Pulmonary artery endothelial cell (primary cell): ENCODE data around the gene STAMBPL1. TPM values are rescaled to one million over a fixed set of nuclear protein-coding genes. Genes with fewer than 3 reads are reported as not detected.

ENCODE experiments used
- DNase-seq: peaks from one replicate; pipeline ENCODE4 v3.0.0-alpha.2; 2011; ENCODE audit warnings: low read depth, low spot score
- total RNA-seq: library from RNA; depleted of rRNA; stranded (reverse); fragments of >200 nt; gene quantifications from 2 replicates; pipeline ENCODE4 v1.2.3, GENCODE V29; 2014

Gene STAMBPL1
- total RNA-seq, 1 donor from 2014 or later, result 1.6 TPM

DNA sequence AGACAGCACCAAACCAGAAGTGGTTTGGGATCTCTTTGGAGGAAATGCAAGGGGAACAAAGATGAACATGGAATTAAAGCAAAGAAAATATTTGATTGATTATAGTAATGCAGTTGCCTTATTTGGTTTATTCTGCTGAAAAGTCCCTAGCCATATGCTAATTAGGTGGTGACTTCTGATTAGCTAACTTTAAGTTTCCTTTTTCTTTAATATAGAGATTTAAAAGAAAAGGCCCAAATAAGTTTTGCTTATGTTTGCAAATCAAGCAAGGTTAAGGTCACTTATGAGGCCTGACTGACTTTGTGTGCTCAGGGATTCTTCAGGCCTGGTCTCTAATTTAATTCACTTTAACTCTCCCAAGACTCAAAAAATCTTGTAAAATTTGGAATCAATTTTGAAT is 22.2 kb upstream of the STAMBPL1 start:
- no peak for DNase-seq

DNA sequence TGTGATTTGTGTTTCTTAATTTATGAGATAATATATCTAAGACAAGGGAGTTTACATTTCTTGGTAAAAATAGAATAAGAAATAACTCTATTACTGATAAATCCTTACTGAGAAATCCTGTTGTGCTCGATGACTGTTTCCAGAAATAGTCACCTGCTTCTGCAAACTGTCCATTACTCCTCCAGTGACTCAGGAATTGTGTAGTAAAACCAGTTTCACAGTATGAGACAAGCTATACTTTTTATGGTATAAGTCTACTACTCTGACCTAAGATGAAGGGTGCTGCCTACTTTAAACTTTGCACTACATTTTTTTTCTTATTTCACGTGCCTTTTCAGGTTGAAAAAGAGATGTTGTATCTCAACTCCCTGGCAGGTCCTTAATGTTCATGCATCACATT is 21.6 kb upstream of the STAMBPL1 start:
- no peak for DNase-seq

DNA sequence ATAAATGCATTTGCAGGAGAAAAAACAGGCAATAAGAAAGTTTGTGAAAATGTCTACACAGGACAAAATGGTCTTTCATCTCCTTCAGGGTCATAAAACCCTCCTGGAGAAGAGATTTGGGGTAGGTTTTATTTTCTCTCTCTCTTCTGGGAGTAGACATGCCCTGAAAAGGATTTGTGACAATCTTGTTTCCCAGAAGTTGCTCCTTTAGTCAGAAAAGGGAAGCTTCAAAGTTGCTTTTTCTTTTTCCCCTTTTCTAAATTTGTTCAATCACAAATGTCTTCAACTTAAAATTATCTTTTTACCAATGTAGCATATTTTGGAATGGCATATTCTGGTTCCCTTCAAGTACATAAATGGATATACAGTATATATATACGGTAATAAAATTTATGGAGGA is 19.0 kb upstream of the STAMBPL1 start:
- DNase-seq, result no peak

DNA sequence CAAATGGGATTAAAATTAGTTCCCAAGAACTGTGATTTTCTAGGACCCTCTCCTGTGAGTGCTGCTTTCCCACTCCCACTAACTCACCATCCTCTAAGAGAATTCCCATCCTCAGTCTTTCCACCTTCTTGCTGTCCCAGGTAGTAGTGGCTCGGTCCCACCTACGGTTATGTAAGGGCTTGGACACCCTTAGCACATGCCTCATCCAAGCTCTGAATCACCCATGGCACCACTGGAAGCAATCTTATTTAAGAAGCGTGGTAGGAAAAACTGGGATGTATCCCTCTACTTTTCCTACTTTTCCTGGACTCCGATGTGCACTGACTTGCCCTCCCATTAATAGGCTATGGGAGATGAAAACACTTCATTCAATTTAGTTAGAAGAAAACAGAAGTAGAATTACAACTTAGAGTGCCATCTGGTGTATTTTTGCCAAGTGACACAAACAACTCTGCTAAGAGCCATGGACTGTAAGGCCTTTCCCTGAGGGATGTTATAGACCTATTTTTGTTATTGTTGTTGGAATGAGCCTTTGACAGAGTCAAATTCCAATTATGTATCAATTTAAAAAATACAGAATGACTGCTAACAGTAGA is 14.7 kb upstream of the STAMBPL1 start:
- DNase-seq, result no peak

DNA sequence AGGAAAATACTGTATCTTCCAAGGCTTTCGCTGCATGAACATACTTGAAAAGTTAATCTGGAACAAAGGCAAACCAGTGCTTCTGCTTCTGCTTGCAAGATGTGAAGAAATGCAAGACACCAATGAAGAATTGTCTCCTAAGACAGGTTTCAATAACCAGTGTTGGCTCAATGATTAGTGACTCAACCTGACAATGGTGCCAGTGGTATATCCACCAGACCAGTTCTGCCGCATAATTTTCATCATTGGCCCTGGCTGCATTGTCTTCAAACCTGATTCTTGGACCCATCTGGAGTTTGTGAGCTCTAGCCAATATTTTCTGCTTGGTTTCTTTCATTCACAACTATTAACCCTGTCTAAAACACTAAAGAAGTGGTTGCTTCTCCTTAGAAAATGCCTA is 13.6 kb upstream of the STAMBPL1 start:
- no peak for DNase-seq

DNA sequence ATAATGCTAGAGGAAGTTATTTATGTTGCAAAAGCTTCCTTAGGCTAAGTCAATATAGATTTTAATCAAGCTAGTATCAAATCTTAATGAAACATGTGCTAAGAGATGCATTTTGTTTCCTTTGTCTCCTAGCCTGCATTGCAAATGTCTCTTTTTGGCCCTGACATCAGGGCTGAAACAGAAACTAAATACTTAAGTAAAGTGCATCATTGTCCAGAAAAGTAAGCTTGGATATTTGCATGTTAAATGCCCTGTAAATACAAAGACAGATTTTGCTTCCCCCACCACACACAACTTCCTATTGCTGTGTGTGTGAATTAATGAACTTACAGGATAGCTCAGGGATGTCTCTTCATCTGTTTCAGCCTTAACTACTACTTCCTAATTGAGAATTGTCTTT is 10.0 kb upstream of the STAMBPL1 start:
- DNase-seq, result no peak

DNA sequence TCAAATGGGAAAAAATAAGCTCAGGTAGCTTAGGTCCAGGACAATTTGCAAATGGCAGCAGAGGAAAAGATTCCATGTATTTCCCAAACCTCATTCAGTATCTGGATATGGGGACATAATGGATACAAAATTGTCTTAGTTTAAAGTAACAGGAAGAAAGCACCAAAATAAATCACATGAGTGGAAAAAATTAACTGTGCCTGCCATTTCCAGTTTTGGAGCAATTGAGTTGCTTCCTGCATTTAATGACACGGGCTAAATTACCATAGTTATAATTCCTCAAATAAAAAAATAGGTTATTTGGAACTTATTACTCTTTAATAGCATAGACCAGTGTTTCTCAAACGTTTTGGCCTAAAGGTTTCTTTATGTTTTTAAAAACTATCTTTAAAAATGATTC is 6.3 kb upstream of the STAMBPL1 start:
- DNase-seq, result no peak

DNA sequence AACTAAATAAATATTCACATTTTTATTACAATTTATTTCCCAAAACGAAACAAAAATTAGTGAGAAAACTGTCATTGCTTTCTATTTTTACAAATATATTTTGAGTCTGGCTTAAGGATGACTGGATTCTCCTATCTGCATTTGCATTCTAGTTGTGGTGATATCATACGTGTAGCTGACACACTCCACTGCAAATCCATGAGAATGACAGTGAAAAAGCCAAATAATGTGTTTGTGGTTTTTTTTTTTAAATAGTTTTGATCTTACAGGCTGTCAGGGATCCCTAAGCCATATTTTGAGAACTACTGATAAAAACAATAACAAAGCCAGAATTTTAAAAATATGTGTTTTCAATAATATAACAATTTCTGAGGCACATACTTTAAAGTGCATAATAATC is 5.8 kb upstream of the STAMBPL1 start:
- no peak for DNase-seq

DNA sequence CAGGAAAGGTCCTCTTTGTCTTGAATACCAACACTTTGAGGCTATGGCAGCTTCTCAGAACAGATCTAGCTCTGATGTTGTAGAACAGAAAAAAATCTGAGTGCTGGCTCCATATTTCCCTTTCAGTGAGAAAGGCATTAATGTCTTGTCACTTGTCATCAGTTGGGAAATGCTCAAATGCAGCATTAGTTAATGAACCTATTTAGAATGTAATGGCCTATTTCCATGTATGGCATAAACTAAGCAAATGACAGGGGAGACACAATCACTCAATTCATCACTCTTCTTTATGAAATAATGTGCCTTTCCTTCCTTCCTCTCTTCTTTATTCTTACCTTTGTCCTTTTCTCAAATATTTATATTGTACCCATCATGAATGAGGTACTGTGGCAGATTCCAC is 5.0 kb upstream of the STAMBPL1 start:
- DNase-seq, result no peak

DNA sequence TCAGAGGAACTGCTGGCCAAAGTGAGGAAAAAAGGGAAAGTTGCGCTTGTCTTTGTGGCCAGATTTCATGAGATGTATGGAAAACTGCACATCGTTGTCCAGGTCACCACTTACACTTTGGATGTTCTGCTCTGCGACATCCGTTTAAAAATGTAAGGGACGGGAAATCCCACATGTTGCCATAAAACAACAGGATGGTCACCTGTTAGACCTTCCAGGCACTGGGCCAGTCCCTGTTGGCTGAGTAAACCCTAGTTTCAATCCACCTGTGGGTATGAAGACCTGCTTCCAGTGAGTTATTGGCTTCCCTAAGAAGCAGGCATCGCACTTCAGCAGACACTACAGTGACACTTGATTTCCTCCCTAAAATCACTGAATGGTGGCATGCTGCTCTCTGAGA is 2.7 kb upstream of the STAMBPL1 start:
- no peak for DNase-seq

DNA sequence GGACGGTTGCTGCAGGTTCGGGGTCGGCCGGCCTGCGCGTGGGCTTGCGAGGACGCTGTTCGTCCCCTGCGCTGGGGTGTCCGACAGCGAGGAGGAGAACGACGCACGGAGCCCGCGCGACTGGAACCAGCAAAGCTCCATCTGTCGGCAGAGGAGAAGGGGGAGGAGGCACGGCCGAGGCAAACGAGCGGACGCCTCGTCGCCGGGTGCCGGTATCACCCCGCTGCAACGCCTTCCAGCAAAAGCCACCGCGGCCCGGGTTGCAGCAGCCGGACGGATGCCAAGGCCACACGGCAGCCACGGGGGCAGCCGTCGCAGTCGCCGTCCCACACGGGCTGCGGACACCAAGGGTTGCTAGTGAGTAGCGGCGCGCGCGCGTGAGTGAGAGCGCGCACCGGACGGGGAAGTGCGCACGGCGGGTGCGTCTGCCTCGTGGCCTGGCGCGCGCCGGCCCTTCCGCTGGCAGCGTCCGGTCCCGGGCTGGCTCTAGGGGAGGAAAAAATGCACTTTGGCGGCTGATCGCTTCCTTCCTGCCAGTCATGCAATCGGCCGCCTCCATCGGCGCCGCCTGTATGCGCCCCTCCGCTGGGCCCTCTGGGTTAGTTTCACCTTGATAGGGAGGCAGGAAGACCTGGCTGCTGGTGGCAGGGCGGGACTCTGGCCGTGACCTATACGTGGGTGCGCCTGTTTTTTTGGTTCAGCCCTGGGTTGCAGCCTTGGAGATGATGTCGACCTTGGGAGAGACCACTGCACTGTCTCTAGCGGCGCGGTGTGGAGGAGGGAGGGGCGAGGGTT is 434 bp downstream of the STAMBPL1 start:
- peak; percentile 50 for DNase-seq

DNA sequence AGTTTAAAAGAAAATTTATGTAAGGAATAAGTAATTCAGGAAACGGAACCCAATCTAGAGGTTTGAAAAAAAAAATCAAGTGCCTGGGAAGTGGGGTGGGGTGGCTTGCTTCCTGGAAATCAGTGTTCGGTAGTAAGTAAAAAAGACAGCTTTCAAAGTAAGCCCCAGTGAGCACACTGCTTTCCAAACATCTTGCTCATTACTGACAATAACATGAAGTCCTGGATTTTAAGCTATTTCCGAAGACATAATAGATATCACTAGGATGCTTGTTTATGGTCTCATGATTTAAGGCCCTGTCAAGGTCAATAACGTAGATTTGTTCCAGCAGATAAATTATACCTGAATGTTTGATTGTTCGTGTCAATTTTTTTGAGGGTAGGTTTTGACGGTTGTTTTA is 1.3 kb downstream of the STAMBPL1 start:
- DNase-seq, result no peak

DNA sequence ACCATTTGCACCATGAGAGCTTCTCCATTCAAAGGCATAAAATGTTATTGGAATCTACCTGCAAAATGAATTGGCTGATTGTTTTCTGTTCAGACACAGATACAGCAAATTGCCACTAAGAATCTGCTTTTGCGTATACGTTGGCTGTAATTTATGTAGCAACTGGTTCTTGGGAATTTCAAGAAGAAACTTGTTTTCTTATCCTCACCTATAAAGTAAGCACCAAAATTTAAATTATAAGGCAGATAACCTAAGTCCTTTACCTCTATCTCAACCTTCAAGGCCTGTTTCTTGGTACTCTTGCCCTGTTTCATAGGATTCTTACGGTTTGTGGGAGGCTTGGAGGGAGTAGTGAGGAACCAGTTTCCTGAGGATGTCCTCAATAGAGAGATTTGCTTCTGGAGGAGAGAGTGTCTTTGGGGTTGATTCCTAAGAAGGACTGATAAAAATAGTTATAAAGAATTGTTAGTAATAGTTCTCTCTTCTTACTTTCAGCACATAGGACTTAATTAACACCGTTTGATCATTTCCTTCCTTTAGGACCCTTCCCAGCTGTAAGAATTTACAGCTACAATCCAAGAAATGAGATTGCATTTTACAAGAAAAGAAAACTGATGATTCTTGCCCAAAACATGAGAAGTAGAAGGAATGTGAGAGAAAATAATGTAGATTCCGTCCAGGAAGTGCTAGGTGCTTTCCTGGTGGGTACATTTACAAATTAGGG is 2.0 kb downstream of the STAMBPL1 start:
- DNase-seq, result no peak

DNA sequence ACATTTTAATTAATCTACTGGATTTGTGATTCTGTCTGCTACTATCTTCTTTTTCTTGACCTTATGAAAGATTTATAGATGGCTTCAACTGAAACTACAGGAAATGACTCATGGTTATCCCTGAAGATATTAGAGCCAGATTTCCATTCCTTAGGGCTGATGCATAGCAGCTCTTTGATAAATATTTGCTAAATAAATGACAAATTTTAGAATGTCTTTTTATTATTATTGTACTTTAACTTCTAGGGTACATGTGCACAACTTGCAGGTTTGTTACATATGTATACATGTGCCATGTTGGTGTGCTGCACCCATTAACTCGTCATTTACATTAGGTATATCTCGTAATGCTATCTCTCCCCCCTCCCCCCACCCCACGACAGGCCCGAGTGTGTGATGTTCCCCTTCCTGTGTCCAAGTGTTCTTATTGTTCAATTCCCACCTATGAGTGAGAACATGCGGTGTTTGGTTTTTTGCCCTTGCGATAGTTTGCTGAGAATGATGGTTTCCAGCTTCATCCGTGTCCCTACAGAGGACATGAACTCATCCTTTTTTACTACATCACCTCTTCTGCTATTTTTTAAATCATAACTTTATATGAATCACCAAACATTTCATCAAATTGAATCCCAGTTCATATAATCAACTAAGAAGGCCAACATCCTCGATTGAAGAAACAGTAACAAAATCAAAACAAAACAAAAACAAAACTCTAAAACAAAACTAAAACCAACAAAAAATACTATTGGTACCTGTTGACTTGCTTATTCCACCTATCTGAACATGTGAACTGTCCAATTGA is 2.8 kb downstream of the STAMBPL1 start:
- peak; percentile 26 for DNase-seq

DNA sequence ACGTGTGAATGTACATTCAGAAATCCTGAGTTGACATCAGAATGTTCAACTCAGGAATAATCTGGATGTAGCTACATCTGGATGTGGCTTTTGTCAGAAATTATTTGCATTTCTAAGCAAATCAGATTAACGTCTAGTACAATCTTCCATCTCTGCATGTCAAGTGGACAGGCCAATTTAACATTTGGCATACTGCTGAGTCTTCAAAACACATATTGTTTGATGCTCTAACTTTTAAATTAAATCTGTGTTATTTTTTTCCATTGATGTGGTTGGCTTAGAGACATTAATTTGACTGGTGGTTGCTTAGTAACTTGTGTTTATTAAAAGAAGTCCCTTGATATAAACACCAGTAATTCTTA is 3.4 kb downstream of the STAMBPL1 start:
- DNase-seq, result no peak

DNA sequence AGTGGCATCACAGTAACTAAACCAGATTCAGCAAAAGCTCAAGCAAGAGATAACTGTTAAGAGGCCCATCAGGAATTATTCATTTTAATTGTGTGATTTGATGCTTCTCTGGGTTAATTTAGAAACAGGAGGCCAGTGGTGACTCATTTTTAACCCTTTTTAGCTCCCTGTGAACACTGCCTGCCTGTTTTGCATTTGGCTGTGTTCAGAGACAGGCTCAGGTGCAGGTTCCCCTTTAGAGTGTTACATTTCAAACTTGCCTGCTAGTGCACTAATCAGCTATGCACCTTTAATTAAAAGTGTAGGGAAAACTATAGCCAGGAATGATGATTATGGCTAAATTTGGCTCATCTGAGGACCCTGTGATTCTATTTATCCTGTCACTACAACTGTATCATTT is 6.5 kb downstream of the STAMBPL1 start:
- no peak for DNase-seq

DNA sequence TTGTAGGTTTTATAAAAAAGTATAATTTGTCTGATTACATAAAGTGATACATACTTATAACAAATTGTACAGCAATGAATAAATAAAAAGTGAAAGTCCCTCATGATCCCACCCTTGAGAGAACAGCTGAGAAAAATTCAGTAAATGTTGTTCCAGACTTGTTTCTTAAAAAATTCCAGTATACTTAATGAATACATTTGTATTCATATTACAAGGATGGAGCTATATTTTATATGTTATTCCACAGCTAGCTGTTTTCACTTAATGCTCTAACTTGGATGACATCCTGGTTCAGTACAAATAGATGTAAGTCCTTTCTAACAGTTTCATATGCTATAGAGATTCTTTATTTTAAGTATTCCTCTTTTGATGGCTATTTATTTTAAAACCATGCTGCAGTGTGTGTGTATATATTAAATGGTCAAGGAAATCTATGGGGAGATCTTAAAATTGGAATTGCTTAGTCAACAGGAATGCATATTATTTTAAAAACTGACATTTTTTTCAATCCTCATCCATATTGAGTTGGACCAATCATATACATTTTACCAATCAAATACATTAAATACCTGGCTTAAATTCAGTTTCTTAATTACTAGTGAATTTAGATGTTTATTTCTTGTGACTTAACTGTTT is 8.9 kb downstream of the STAMBPL1 start:
- DNase-seq, result no peak

DNA sequence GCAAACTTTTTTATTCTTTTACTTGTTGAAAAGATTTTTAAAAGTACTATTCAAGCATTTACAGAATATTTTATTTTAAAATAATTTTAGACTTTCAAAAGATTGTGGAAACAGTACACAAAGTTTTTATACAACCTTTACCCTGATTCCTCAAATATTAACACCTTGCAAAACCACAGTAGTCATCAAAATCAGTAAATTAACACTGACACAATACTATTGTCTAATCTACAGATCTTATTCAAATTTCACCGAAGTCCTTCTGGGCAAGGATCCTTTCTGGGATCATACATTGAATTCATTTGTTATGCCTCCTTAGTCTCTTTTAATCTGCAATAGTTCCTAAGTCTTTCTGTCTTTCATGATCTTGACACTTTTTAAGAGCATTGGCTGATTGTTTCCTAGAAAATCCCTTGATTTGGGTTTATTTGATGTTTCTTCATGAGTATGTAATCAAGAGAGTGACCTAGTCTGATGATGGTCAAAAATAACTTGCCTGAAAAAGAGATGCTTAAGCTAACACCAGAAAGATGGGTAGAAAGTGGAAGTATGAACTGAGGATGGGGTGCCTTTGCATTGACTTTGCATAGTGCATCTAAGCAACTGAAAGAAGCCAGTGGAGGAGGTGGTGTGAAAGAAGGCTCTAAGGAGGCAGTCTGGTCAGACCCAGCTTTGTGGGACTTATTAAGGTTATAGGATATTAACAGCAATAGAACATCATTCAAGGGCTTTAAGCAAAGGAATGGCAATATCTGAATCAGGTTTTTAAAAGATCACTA is 9.7 kb downstream of the STAMBPL1 start:
- DNase-seq, result no peak

DNA sequence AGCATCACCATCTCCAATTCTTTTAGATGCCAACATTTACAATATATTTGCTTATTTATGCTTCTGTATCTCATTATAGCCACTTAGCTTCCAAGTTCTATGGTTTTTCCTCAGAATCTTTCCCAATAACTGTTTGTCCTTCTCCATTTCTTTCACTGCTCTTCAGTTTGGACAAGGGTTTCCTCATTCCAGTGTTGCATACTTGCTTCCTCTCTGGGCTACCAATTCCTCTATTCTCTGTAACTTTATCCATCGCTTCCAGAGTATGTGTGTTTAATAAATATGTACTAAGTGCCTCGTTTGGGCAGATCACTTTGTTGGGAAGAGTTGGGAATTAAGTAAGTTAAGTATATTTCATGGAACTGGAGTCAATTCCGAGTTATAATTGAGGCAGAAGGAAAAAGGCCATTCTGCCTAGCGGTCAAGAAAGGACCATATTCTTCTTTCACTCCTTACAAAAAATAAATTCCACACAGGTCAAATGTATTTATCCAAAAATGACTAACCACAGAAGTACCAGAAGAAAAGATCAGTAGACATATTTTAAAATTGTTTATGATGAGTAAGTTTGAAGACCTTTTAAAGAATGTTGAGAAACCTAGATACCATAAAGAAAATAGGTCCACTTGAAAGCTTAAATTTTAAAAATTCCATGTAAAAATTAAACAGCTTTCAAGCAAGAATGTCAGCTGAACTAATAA is 10.8 kb downstream of the STAMBPL1 start:
- no peak for DNase-seq
